Measurements from ENCODE around the gene RHBDL3.
A peak's percentile ranks its signal among the peaks of the same experiment; 100 is the strongest.

The RHBDL3 gene

DNA sequence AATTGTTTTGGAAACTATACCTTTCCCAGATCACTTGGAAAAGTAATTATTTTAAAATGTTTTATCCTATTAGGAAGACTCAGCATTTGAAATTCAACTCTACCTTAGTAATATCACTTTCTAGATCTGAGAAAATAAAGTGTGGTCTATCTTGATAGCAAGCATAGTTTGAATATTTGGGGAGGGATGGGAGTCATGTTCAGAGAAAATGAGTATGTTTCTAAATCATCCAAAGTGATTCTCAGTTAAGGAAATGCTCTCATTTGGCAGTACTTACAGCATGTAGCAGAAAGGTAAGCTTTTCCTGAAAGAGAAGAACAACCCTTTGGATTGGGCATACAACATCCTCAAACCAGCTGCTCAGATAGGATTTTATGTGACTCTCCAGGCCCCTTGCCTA, 69.4 kb downstream of the RHBDL3 start:
- no peaks in the 10 kb centered on the region for H3K36me3 ChIP-seq (replicated peaks; ENCODE audit: insufficient read depth, low read length)
- H3K9me2 ChIP-seq (replicated peaks; ENCODE audit: insufficient read depth, low read length) = no peaks in the 10 kb centered on the region
- TF ChIP-seq, protein P1, sequence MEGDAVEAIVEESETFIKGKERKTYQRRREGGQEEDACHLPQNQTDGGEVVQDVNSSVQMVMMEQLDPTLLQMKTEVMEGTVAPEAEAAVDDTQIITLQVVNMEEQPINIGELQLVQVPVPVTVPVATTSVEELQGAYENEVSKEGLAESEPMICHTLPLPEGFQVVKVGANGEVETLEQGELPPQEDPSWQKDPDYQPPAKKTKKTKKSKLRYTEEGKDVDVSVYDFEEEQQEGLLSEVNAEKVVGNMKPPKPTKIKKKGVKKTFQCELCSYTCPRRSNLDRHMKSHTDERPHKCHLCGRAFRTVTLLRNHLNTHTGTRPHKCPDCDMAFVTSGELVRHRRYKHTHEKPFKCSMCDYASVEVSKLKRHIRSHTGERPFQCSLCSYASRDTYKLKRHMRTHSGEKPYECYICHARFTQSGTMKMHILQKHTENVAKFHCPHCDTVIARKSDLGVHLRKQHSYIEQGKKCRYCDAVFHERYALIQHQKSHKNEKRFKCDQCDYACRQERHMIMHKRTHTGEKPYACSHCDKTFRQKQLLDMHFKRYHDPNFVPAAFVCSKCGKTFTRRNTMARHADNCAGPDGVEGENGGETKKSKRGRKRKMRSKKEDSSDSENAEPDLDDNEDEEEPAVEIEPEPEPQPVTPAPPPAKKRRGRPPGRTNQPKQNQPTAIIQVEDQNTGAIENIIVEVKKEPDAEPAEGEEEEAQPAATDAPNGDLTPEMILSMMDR (IDR thresholded peaks at IDR 0.05; ENCODE audit: low read length) = no peak
- no peak for TF ChIP-seq EZH2phosphoT487 (IDR thresholded peaks at IDR 0.05; ENCODE audit: low read length)
- TF ChIP-seq EZH2 (optimal IDR thresholded peaks at IDR 0.05; ENCODE audit: low read depth, low read length) = no peak
- no peaks in the 10 kb centered on the region for H3F3A ChIP-seq (ENCODE audit: insufficient read depth, low read length)
- no peak overlapping the region for H3K4me3 ChIP-seq (ENCODE audit: low read length)
- no peak overlapping the region for H3K27ac ChIP-seq (ENCODE audit: low read length)
- no peaks in the 10 kb centered on the region for H4K20me1 ChIP-seq (ENCODE audit: insufficient read depth, low read length)
- no peak for DNase-seq
- no peaks in the 10 kb centered on the region for H3K4me1 ChIP-seq (ENCODE audit: low read length)
- H3K9me3 ChIP-seq (replicated peaks; ENCODE audit: insufficient read depth, low read length) = no peaks in the 10 kb centered on the region
- no peaks in the 10 kb centered on the region for H3K79me2 ChIP-seq (ENCODE audit: low read length)
- no peak overlapping the region for H3K4me2 ChIP-seq (ENCODE audit: low read depth, low read length)
- no peak overlapping the region for H2AFZ ChIP-seq (ENCODE audit: low read length)
- H3K9ac ChIP-seq (ENCODE audit: low read length) = no peak overlapping the region
- no peaks in the 10 kb centered on the region for H3K27me3 ChIP-seq (replicated peaks; ENCODE audit: insufficient read depth, low read length)

DNA sequence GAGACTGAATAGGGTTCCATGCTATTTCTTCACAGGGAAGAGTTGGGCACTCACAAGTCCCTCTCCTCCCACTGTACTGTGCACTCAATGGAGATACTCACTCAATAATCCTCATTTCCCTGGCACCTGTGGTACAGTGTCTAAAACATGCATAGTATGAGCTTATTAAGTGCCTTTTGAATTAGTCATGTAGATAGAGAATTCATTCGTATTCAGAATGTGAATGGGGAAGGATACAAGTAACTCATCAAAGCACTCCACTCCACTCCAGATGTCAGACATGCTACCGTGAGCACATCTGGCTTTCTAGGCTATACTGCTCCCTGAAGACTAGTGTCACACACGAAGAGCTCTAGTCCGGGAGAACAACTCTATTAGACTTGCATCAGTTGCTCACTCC, 70.1 kb downstream of the RHBDL3 start:
- no peaks in the 10 kb centered on the region for H3K9me3 ChIP-seq (replicated peaks; ENCODE audit: insufficient read depth, low read length)
- TF ChIP-seq EZH2 (optimal IDR thresholded peaks at IDR 0.05; ENCODE audit: low read depth, low read length) (no peak), EZH2phosphoT487 (IDR thresholded peaks at IDR 0.05; ENCODE audit: low read length) (no peak)
- TF ChIP-seq, protein P1 (IDR thresholded peaks at IDR 0.05; ENCODE audit: low read length) = no peak
- no peaks in the 10 kb centered on the region for H4K20me1 ChIP-seq (ENCODE audit: insufficient read depth, low read length)
- H3K27me3 ChIP-seq (replicated peaks; ENCODE audit: insufficient read depth, low read length) = no peaks in the 10 kb centered on the region
- no peak overlapping the region for H3K4me3 ChIP-seq (ENCODE audit: low read length)
- no peaks in the 10 kb centered on the region for H3K79me2 ChIP-seq (ENCODE audit: low read length)
- no peak overlapping the region for H3K27ac ChIP-seq (ENCODE audit: low read length)
- no peaks in the 10 kb centered on the region for H3K9me2 ChIP-seq (replicated peaks; ENCODE audit: insufficient read depth, low read length)
- no peak overlapping the region for H2AFZ ChIP-seq (ENCODE audit: low read length)
- DNase-seq = no peak
- H3F3A ChIP-seq (ENCODE audit: insufficient read depth, low read length) = no peaks in the 10 kb centered on the region
- H3K36me3 ChIP-seq (replicated peaks; ENCODE audit: insufficient read depth, low read length) = no peaks in the 10 kb centered on the region
- no peaks in the 10 kb centered on the region for H3K4me1 ChIP-seq (ENCODE audit: low read length)
- H3K4me2 ChIP-seq (ENCODE audit: low read depth, low read length) = no peak overlapping the region
- H3K9ac ChIP-seq (ENCODE audit: low read length) = no peak overlapping the region

DNA sequence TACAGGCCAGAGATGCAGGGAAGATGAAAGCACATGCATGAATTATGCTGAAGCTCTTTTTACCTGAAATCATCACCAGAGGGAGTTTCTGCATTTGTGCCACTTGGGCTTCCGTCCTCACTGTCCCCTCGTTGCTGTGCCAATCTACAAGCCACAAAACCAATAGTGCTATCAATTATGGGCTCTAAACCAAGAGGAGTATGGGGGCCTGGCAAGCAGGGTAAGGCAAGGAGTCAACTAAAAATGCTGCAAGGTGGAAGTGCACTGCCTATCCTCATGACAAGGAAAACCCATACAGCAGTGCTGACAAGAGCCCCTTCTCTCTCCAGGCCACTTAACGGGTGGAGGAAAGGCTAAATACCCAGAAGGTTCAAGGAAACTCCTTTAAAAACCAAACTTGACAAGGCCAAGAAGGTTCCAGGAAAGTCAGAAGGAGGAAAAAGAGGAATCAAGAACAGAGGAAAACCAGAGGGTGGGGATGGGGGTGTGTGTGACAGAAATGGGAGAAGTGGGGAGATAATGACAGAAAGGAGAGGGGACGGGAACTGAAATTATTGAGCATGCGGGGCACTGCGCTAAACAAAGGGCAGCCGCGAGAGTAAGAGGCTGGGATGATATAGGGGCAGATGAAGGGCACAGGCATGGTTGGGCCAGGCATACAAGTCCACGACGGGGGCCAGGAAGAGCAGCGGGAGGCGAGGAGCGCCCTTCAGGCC, 75.7 kb downstream of the RHBDL3 start:
- no peaks in the 10 kb centered on the region for H3K9me2 ChIP-seq (replicated peaks; ENCODE audit: insufficient read depth, low read length)
- peak overlapping the region; percentile 59 for H2AFZ ChIP-seq (ENCODE audit: low read length)
- no peaks in the 10 kb centered on the region for H4K20me1 ChIP-seq (ENCODE audit: insufficient read depth, low read length)
- DNase-seq = peak; percentile 72
- peak overlapping the region; percentile 86 for H3K4me2 ChIP-seq (ENCODE audit: low read depth, low read length)
- H3K79me2 ChIP-seq (ENCODE audit: low read length) = no peaks in the 10 kb centered on the region
- peak overlapping the region; percentile 84 for H3K4me3 ChIP-seq (ENCODE audit: low read length)
- TF ChIP-seq, protein P1 (IDR thresholded peaks at IDR 0.05; ENCODE audit: low read length) = peak; percentile 42
- TF ChIP-seq EZH2 (optimal IDR thresholded peaks at IDR 0.05; ENCODE audit: low read depth, low read length) (no peak), EZH2phosphoT487 (IDR thresholded peaks at IDR 0.05; ENCODE audit: low read length) (no peak)
- peak overlapping the region; percentile 76 for H3K9ac ChIP-seq (ENCODE audit: low read length)
- H3K9me3 ChIP-seq (replicated peaks; ENCODE audit: insufficient read depth, low read length) = no peaks in the 10 kb centered on the region
- H3K4me1 ChIP-seq (ENCODE audit: low read length) = no peaks in the 10 kb centered on the region
- peaks cover 10% of the 10 kb centered on the region; the same call in 1 of the 2 replicates for H3F3A ChIP-seq (ENCODE audit: insufficient read depth, low read length)
- peak overlapping the region; percentile 72; the same call in 1 of the 2 replicates for H3K27ac ChIP-seq (ENCODE audit: low read length)
- H3K36me3 ChIP-seq (replicated peaks; ENCODE audit: insufficient read depth, low read length) = no peaks in the 10 kb centered on the region
- H3K27me3 ChIP-seq (replicated peaks; ENCODE audit: insufficient read depth, low read length) = no peaks in the 10 kb centered on the region
